ENCODE data around the gene PARD6A.
A peak's percentile ranks its signal among the peaks of the same experiment; 100 is the strongest.

The PARD6A gene

DNA sequence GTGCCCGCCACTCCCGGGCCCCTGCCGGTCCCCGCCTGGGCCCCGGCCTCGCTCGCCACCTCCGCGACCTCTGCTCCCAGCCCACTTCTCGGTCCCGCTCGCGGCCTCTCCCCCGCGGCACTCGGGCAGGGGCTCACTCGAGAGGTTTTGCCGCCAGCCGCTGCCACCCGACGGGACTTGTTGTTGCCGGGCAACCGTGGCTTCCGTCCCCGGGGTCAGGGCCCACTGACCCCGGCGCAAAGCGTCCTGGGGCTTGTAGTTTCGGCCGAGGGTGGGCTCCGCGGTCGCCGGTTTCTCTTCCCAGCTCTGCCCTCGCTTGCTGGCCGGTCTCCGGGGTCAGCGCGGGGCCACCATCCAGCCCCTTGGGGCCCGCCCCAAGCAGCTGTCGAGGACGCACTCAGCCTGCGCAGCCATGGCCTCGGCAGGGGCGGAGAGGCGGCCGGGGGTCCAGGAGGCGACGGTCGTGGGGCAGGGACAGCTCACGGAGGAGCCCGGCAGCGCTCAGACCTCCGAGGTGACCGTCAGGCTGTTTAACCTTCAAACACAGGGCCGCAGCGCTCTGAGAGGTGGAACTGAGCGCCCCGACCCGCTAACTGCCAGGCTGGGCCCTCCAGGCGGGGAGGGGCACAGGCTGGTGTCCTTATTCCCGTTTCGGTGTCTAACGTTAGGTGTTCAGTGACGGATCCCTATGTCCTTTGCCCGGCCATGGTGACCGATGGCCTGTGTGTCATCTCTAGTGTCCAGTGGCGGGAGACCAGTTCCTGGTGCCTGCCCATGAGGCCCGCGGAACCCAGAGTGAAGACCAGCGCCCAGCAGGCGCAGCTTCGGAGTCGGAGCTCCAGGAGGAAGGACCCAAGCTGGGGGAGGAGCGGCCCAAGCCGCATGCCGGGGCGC is 6.0 kb downstream of the PARD6A start, which contains the start of the genes C16orf86 and ENKD1:
TSS of gene C16orf86 (plus strand) at position 256 of the 894 bp plus-strand sequence. CDS start at position 413, 157 bp downstream.
TSS of gene ENKD1 (minus strand) at position 192 of the 894 bp plus-strand sequence. CDS start 308 bp downstream, outside the sequence.
- peaks cover 16% of the 10 kb centered on the region for H3K4me1 ChIP-seq (ENCODE audit: control insufficient read depth, insufficient read depth, low read length)
- peaks cover 6% of the 10 kb centered on the region for H3K27me3 ChIP-seq (ENCODE audit: control insufficient read depth, insufficient read depth, low read length, poor library complexity, severe bottlenecking)
- WGBS, 2 experiments: 20 to 22% methylated on average over 78 of the region's 78 CpGs
- no peaks in the 10 kb centered on the region for H3K9me3 ChIP-seq (ENCODE audit: control insufficient read depth, low read length)
- H3K27ac ChIP-seq (ENCODE audit: insufficient read depth, low read depth, low read length, poor library complexity, severe bottlenecking): peak within 1 kb of the TSS; percentile 78
- peak within 1 kb of the TSS; percentile 67 for H3K4me3 ChIP-seq (ENCODE audit: insufficient read depth, low read depth, low read length)
- H3K36me3 ChIP-seq (ENCODE audit: control insufficient read depth, insufficient read depth, low read length): no peaks in the 10 kb centered on the region

- Histone ChIP-seq H3K4me1 (ENCODE audit: control insufficient read depth, insufficient read depth, low read length) (peaks cover 13% of the 10 kb centered on the region), H3K4me3 (ENCODE audit: insufficient read depth, low read depth, low read length) (peak overlapping the region; percentile 67), H3K27ac (ENCODE audit: insufficient read depth, low read depth, low read length, poor library complexity, severe bottlenecking) (no peak overlapping the region), H3K36me3 (ENCODE audit: control insufficient read depth, insufficient read depth, low read length) (no peaks in the 10 kb centered on the region), H3K27me3 (ENCODE audit: control insufficient read depth, insufficient read depth, low read length, poor library complexity, severe bottlenecking) (peaks cover 3% of the 10 kb centered on the region), H3K9me3 (ENCODE audit: control insufficient read depth, low read length) (no peaks in the 10 kb centered on the region)
- 75 to 83% methylated on average over 10 of the region's 10 CpGs for WGBS, 2 experiments
Measured at GRCh38 chr16:67667453-67667816, 6.7 kb downstream of the PARD6A start.

DNA sequence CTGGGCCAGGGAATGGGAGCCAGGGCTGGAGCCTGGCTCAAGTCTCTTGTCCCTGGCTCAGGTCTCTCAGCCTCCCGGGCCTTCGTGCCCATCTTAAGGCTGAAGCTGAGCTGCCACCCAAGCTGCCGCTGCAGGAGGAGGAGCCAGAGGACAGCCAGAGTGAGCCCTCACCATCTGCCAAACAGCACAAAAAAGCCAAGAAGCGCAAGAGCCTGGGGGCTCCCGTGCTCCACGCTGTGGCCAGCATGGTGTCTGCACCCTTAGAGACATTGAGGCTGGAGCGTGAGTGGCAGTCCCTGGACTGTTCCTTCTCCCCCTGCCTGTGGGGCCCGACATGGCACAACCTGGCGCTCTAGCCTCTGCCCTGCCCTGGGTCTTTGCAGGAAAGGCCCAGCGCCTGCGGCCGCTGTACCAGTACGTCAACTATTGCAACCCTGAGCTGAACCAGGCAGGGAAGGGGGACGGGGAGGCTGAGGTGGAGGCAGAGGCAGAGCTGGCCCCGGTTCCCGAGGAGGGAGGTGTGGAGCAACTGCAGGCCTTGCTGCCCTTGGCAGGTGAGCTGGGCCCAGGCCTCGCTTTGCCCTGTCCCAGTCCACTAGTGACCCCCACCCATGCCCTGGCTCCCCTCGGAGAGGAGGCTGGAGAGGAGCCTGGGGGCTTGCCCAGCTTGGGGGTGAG is 7.2 kb downstream of the PARD6A start:
- H3K27me3 ChIP-seq (ENCODE audit: control insufficient read depth, insufficient read depth, low read length, poor library complexity, severe bottlenecking): peaks cover 3% of the 10 kb centered on the region
- H3K27ac ChIP-seq (ENCODE audit: insufficient read depth, low read depth, low read length, poor library complexity, severe bottlenecking): no peak overlapping the region
- H3K4me1 ChIP-seq (ENCODE audit: control insufficient read depth, insufficient read depth, low read length): peaks cover 13% of the 10 kb centered on the region
- H3K9me3 ChIP-seq (ENCODE audit: control insufficient read depth, low read length): no peaks in the 10 kb centered on the region
- no peak overlapping the region for H3K4me3 ChIP-seq (ENCODE audit: insufficient read depth, low read depth, low read length)
- no peaks in the 10 kb centered on the region for H3K36me3 ChIP-seq (ENCODE audit: control insufficient read depth, insufficient read depth, low read length)
- WGBS, 2 experiments: 51 to 58% methylated on average over 18 of the region's 18 CpGs

- no peak overlapping the region for H3K27ac ChIP-seq (ENCODE audit: insufficient read depth, low read depth, low read length, poor library complexity, severe bottlenecking)
- no peaks in the 10 kb centered on the region for H3K9me3 ChIP-seq (ENCODE audit: control insufficient read depth, low read length)
- WGBS, 2 experiments: 91 to 92% methylated on average over 6 of the region's 6 CpGs
- H3K4me3 ChIP-seq (ENCODE audit: insufficient read depth, low read depth, low read length): no peak overlapping the region
- H3K36me3 ChIP-seq (ENCODE audit: control insufficient read depth, insufficient read depth, low read length): no peaks in the 10 kb centered on the region
- peaks cover 13% of the 10 kb centered on the region for H3K4me1 ChIP-seq (ENCODE audit: control insufficient read depth, insufficient read depth, low read length)
- H3K27me3 ChIP-seq (ENCODE audit: control insufficient read depth, insufficient read depth, low read length, poor library complexity, severe bottlenecking): peaks cover 3% of the 10 kb centered on the region
Measured at GRCh38 chr16:67668495-67669157, 7.9 kb downstream of the PARD6A start.

- Histone ChIP-seq H3K27ac (ENCODE audit: insufficient read depth, low read depth, low read length, poor library complexity, severe bottlenecking) (no peak overlapping the region), H3K27me3 (ENCODE audit: control insufficient read depth, insufficient read depth, low read length, poor library complexity, severe bottlenecking) (peaks cover 3% of the 10 kb centered on the region), H3K36me3 (ENCODE audit: control insufficient read depth, insufficient read depth, low read length) (no peaks in the 10 kb centered on the region), H3K9me3 (ENCODE audit: control insufficient read depth, low read length) (no peaks in the 10 kb centered on the region), H3K4me3 (ENCODE audit: insufficient read depth, low read depth, low read length) (no peak overlapping the region), H3K4me1 (ENCODE audit: control insufficient read depth, insufficient read depth, low read length) (peaks cover 13% of the 10 kb centered on the region)
- WGBS, 2 experiments: 91 to 93% methylated on average over 10 of the region's 10 CpGs
Measured at GRCh38 chr16:67669499-67670101, 8.8 kb downstream of the PARD6A start.

DNA sequence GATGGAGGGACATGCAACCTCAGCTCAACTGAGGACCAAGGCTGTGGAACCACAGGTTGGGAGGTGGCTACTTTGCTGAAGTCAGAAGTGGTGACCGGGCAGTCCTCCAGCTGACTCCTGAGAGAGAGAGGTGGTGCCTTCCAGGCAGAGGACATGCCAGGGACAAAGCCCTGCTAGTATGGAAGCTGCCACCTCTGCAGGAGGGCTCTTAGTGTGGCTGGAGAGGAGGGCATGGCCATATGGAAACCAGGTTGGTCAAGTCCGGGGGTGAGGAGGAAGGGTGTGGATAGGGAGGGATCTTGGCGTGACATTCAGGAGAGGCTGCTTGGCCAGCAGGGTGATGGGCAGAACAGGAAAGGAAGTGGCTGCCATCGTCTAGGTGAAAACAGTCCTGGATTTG is 11.5 kb downstream of the PARD6A start:
- peaks cover under 1% of the 10 kb centered on the region for H3K27me3 ChIP-seq (ENCODE audit: control insufficient read depth, insufficient read depth, low read length, poor library complexity, severe bottlenecking)
- 68 to 70% methylated on average over 4 of the region's 4 CpGs for WGBS, 2 experiments
- no peak overlapping the region for H3K4me3 ChIP-seq (ENCODE audit: insufficient read depth, low read depth, low read length)
- H3K36me3 ChIP-seq (ENCODE audit: control insufficient read depth, insufficient read depth, low read length): no peaks in the 10 kb centered on the region
- H3K4me1 ChIP-seq (ENCODE audit: control insufficient read depth, insufficient read depth, low read length): peaks cover 10% of the 10 kb centered on the region
- no peak overlapping the region for H3K27ac ChIP-seq (ENCODE audit: insufficient read depth, low read depth, low read length, poor library complexity, severe bottlenecking)
- H3K9me3 ChIP-seq (ENCODE audit: control insufficient read depth, low read length): no peaks in the 10 kb centered on the region

DNA sequence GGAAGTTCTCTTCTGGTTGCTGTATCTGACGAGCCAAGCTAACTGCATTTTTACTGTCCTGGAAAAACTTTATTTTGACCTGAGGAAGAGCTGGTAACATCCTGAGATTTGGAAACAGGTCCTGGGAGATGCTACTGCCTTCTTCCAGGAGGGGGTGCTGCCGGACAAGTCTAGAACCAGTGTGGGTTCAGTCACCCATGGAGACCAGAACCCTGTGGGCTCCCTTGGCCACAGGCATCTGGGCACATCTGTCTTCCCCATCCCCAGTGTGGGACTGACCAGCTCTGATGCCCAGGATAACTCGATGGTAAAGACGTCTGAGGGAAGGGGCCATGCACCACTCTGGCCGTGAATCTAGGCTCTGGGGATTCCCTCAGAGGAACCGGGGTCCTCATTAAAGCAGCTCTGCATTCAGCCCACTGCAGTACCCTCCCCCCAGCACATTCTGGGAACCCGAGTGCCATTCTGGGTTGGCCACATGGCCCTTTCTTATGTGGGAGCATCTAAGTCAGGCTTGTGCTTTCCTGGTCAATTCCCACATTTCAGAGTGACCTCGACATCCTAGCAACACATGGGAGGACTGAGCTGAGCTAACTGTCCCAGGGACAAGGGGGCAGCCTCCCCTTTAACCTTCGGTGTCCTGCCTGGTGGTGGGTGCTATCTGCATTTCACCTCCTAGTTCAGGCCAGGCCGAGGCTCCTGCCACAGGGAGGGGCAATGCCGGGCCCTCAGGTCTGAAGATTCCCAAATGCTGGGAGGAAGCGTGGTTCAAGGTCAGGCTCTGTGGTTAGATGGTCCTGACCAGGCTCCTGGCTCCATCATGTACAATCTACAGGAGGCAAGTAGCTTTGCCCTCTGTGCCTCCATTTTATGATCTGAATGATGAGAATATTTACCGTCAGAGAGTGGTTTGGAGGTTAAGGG is 12.2 kb downstream of the PARD6A start:
- H3K9me3 ChIP-seq (ENCODE audit: control insufficient read depth, low read length): no peaks in the 10 kb centered on the region
- H3K27ac ChIP-seq (ENCODE audit: insufficient read depth, low read depth, low read length, poor library complexity, severe bottlenecking): no peak overlapping the region
- WGBS, 2 experiments: 76 to 81% methylated on average over 13 of the region's 13 CpGs
- H3K27me3 ChIP-seq (ENCODE audit: control insufficient read depth, insufficient read depth, low read length, poor library complexity, severe bottlenecking): no peaks in the 10 kb centered on the region
- H3K36me3 ChIP-seq (ENCODE audit: control insufficient read depth, insufficient read depth, low read length): no peaks in the 10 kb centered on the region
- H3K4me3 ChIP-seq (ENCODE audit: insufficient read depth, low read depth, low read length): no peak overlapping the region
- peaks cover 3% of the 10 kb centered on the region for H3K4me1 ChIP-seq (ENCODE audit: control insufficient read depth, insufficient read depth, low read length)

GRCh38 chr16:67673712-67674580 is 13.2 kb downstream of the PARD6A start:
- H3K9me3 ChIP-seq (ENCODE audit: control insufficient read depth, low read length): no peaks in the 10 kb centered on the region
- WGBS, 2 experiments: 91 to 93% methylated on average over 21 of the region's 21 CpGs
- no peak overlapping the region for H3K4me3 ChIP-seq (ENCODE audit: insufficient read depth, low read depth, low read length)
- H3K4me1 ChIP-seq (ENCODE audit: control insufficient read depth, insufficient read depth, low read length): no peaks in the 10 kb centered on the region
- no peaks in the 10 kb centered on the region for H3K36me3 ChIP-seq (ENCODE audit: control insufficient read depth, insufficient read depth, low read length)
- H3K27ac ChIP-seq (ENCODE audit: insufficient read depth, low read depth, low read length, poor library complexity, severe bottlenecking): no peak overlapping the region
- no peaks in the 10 kb centered on the region for H3K27me3 ChIP-seq (ENCODE audit: control insufficient read depth, insufficient read depth, low read length, poor library complexity, severe bottlenecking)
